PFSK-1 (cell line): Measurements from ENCODE around the gene ERMP1.

Experiments
- FOXP2 ChIP-seq: optimal IDR thresholded peaks from 2 replicates; pipeline ENCODE3; 2011; ENCODE audit warnings: borderline replicate concordance, control low read depth, inconsistent platforms; ENCODE audit not compliant: insufficient read depth; ENCODE audit errors: extremely low read length, extremely low read depth
- POLR2AphosphoS5 ChIP-seq: IDR thresholded peaks from 2 replicates; pipeline ENCODE4 v1.6.1; 2012; ENCODE audit warnings: low read depth, mild to moderate bottlenecking, control low read depth, low read length, moderate library complexity
- SIN3A ChIP-seq: IDR thresholded peaks from 2 replicates; pipeline ENCODE4 v1.6.1; 2012; ENCODE audit warnings: mild to moderate bottlenecking, low read length, moderate library complexity, borderline replicate concordance; ENCODE audit not compliant: insufficient read depth
- TAF1 ChIP-seq: IDR thresholded peaks from 2 replicates; pipeline ENCODE4 v1.6.1; 2012; ENCODE audit warnings: low read length, control low read depth, borderline replicate concordance; ENCODE audit not compliant: insufficient read depth
- TF ChIP-seq, protein P1 (sequence below), 2 experiments: IDR thresholded peaks; 2 replicates each; pipeline versions ENCODE4 v1.6.1 to v1.8.0; 2011 to 2012; ENCODE audit warnings: low read depth in 2 of 2, low read length in 2 of 2, control low read depth in 1 of 2, inconsistent platforms in 1 of 2, mild to moderate bottlenecking in 1 of 2, moderate library complexity in 1 of 2; ENCODE audit not compliant: insufficient read depth in 1 of 2

ERMP1 gene

GRCh38 chr9:5874048-5874447 is 41.1 kb upstream of the ERMP1 start:
- TF ChIP-seq POLR2AphosphoS5 (no peak), SIN3A (no peak)

DNA sequence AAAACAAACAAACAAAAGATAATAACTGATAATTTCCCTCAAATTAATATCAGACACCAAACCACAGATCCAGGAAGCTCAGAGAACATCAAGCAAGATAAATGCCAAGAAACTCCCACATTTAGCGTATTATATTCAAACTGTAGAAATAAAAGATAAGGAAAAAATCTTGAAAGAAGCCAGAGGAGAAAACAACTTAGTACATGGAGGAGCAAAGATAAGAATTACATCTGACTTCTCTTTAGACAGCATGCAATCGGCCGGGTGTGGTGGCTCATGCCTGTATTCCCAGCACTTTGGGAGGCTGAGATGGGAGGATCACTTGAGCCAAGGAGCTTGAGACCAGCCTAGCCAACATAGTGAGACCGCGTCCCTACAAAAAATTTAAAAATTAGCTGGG is 40.5 kb upstream of the ERMP1 start:
- TF ChIP-seq, protein P1, sequence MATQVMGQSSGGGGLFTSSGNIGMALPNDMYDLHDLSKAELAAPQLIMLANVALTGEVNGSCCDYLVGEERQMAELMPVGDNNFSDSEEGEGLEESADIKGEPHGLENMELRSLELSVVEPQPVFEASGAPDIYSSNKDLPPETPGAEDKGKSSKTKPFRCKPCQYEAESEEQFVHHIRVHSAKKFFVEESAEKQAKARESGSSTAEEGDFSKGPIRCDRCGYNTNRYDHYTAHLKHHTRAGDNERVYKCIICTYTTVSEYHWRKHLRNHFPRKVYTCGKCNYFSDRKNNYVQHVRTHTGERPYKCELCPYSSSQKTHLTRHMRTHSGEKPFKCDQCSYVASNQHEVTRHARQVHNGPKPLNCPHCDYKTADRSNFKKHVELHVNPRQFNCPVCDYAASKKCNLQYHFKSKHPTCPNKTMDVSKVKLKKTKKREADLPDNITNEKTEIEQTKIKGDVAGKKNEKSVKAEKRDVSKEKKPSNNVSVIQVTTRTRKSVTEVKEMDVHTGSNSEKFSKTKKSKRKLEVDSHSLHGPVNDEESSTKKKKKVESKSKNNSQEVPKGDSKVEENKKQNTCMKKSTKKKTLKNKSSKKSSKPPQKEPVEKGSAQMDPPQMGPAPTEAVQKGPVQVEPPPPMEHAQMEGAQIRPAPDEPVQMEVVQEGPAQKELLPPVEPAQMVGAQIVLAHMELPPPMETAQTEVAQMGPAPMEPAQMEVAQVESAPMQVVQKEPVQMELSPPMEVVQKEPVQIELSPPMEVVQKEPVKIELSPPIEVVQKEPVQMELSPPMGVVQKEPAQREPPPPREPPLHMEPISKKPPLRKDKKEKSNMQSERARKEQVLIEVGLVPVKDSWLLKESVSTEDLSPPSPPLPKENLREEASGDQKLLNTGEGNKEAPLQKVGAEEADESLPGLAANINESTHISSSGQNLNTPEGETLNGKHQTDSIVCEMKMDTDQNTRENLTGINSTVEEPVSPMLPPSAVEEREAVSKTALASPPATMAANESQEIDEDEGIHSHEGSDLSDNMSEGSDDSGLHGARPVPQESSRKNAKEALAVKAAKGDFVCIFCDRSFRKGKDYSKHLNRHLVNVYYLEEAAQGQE (IDR thresholded peaks at IDR 0.05; ENCODE audit: insufficient read depth in 1 of 2, low read depth in 2 of 2, low read length in 2 of 2): no peak
- TF ChIP-seq POLR2AphosphoS5 (no peak), TAF1 (no peak), SIN3A (no peak), FOXP2 (no peak)

GRCh38 chr9:5872511-5872910 is 39.6 kb upstream of the ERMP1 start:
- TF ChIP-seq, protein P1 (IDR thresholded peaks at IDR 0.05; ENCODE audit: insufficient read depth in 1 of 2, low read depth in 2 of 2, low read length in 2 of 2): no peak
- TF ChIP-seq POLR2AphosphoS5: no peak
- TF ChIP-seq TAF1: no peak
- TF ChIP-seq FOXP2: no peak
- no peak for TF ChIP-seq SIN3A

DNA sequence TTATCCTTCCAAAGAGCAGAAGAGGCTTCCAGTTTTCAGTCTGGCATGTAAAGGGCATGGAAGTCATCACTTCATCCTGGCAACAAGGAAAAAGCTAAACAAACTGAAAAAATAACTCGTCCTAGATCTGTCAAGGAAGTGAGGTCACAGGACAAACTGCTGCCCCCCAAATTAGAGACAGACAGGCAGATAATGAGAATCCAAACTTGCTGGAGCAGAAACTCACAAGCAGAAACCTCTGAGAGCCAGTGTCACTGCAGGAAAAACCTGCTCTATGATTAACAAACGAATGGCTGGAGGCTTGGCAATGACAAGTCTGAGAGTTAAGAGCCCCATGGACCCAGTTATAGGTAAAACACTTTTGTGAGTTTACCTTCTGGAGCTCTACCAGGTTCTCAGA is 38.9 kb upstream of the ERMP1 start:
- TF ChIP-seq SIN3A: no peak
- TF ChIP-seq FOXP2: no peak
- TF ChIP-seq, protein P1 (IDR thresholded peaks at IDR 0.05; ENCODE audit: insufficient read depth in 1 of 2, low read depth in 2 of 2, low read length in 2 of 2): no peak
- no peak for TF ChIP-seq POLR2AphosphoS5
- no peak for TF ChIP-seq TAF1

GRCh38 chr9:5870691-5871090 is 37.8 kb upstream of the ERMP1 start:
- TF ChIP-seq POLR2AphosphoS5: no peak
- TF ChIP-seq, protein P1 (IDR thresholded peaks at IDR 0.05; ENCODE audit: insufficient read depth in 1 of 2, low read depth in 2 of 2, low read length in 2 of 2): no peak
- no peak for TF ChIP-seq FOXP2
- TF ChIP-seq SIN3A: no peak
- TF ChIP-seq TAF1: no peak
